SHP77 treated with DMSO at 0.1 percent for 48 hours (cell line): Measurements from ENCODE around the gene APEX1.
"Not testable (repeated sequence)": the region's sequence is repeated elsewhere in the genome, so short reads cannot be mapped to it uniquely, and the experiment has no call there.

Source experiments
- DNase-seq: peaks from one replicate; lab custom pipeline; 2025; lab: John Stamatoyannopoulos, UW

Gene APEX1

GRCh38 chr14:20435582-20436362, 19.3 kb upstream of the APEX1 start, which contains the start of gene KLHL33:
KLHL33 (minus strand) TSS chr14:20436166; CDS start chr14:20435811, 355 bp downstream.
- no peak for DNase-seq

DNA sequence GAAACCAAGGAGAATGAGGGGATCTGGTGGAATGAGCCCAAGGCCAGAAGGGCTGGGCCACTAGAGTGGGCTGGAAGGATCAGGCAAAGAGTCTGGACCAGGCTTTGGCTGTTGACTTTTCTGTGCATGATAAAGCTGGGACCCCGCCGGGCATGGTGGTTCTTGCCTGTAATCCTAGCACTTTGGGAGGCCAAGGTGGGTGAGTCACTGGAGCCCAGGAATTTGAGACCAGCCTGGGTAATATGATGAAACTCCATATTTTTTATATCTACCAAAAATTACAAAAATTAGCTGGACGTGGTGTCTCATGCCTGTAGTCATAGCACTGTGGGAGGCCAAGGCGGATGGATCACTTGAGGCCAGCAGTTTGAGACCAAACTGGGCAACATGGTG, 18.7 kb upstream of the APEX1 start:
- DNase-seq, result no peak

GRCh38 chr14:20438664-20439063, 16.4 kb upstream of the APEX1 start:
- no peak for DNase-seq

DNA sequence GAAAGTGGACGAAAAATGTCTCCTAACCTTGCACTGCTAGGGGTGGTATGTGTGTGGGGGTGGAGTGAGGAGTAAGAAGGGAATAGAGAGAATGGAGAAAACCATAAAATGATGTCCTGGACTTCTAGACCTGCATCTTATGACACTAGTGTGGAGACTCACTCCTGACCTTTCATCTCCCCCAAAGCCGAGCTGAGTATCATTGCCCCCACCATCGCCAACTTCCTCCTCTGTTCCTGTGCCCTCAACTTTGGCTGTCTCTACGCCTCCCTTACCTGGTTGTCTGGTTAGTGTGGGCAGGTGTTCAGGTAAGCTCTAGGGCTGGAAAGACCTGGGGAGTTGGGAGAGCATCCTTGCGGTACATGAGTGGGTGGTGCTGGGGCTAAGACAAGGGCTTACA, 14.6 kb upstream of the APEX1 start:
- DNase-seq, result no peak

DNA sequence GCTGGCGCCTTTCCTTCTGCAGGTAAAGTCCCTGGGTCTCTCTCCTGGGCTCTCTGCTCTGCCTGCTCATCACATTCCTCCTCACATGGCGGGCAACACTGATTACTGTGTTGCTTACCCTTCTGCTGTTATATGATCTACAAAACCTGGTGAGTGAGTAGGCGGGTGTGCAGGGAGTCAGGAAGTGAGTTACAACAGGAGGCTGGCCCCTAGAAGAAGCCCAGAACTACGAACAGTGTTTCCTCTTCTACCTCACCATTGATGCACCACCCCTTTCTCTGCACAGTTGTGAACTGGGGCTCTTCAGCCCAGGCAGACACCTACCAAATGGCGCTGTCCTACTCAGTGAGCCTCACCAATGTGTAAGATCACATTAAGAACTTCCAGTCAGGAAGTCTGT, 14.1 kb upstream of the APEX1 start:
- no peak for DNase-seq

- no peak for DNase-seq
Observed at GRCh38 chr14:20441461-20441860, 13.6 kb upstream of the APEX1 start.

GRCh38 chr14:20443650-20444049, 11.4 kb upstream of the APEX1 start:
- not testable (repeated sequence) for DNase-seq

GRCh38 chr14:20446889-20447288, 8.1 kb upstream of the APEX1 start:
- no peak for DNase-seq

DNA sequence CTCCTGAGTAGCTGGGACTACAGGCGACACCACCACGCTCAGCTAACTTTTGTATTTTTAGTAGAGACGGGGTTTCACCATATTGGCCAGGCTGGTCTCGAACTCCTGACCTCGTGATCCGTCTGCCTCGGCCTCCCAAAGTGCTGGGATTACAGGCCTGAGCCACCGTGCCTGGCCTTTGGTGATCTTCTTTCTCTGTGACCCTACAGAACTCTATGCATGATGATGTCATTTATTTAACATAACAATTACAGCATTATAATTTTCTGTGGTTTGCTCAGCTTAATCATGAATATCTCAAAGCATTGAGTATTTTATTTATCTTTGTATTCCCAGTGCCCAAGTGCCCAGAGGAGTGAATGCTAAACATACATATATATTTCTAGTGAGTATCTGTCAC, 2.2 kb upstream of the APEX1 start:
- not testable (repeated sequence) for DNase-seq

- DNase-seq, result no peak
Observed at GRCh38 chr14:20455355-20456300, 602 bp downstream of the APEX1 start.

GRCh38 chr14:20456971-20457370, 1.9 kb downstream of the APEX1 start:
- DNase-seq, result no peak

- no peak for DNase-seq
Observed at GRCh38 chr14:20458031-20458789, 3.2 kb downstream of the APEX1 start.

GRCh38 chr14:20460458-20461224, 5.6 kb downstream of the APEX1 start:
- no peak for DNase-seq

- DNase-seq, result peak; percentile 100
Observed at GRCh38 chr14:20461225-20462141, 6.5 kb downstream of the APEX1 start, which contains the start of gene PIP4P1. PIP4P1 (minus strand) TSS chr14:20461434; CDS start chr14:20461325, 109 bp downstream.

- DNase-seq, result no peak
Observed at GRCh38 chr14:20468764-20469241, 13.8 kb downstream of the APEX1 start.

GRCh38 chr14:20469242-20469889, 14.3 kb downstream of the APEX1 start, which contains the start of gene PNP:
PNP (plus strand) TSS chr14:20469406; CDS start chr14:20469525, 119 bp downstream.
- peak; percentile 95 for DNase-seq

DNA sequence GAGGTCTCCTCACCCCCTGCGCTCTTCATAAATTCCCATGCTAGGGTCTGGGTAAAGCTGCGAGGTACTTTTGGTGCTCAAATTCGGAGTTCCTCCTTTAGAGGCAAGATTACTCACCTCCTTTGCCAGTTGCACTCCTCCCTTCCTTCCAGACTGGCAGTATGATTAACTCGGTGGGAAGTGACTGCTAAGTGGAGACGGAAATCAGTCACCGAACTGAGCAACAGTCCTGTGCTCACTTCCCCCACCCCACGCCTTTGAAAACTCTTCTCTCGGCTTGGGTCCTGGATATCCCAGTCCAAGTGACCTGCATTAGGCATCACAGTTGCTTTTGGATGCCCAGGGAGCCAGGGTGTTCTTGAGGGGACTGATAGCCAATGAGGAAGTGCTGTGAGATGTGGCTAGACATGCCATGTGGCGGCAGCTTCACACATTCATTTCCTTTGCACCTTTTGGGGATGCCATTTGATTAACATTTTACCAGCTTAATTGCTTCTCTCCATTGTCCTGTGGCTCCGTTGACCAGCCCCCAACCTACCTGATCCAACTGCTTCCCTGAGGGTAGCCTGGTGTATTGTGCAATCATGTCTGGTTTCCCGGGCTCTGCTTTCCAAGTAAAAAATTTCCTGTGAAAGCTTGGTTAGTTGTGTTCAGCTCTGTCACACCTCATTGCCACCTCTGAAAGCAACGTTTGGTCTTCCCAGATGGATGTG, 15.0 kb downstream of the APEX1 start:
- peak; percentile 27 for DNase-seq

DNA sequence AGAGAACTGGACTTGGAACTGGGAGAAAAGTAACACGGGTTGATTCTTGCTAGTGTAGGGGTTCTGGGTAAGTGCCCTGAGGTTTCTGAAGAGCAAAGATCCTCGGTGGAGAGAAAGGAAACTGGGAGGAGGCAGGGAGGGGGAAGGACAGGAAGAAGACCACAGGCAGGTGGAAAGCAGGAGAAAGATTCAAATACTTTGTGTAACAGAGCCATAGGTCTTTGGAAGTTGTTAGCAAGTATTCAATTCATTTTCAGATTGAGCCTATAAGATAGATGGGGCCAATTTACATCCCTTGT, 15.5 kb downstream of the APEX1 start:
- DNase-seq, result peak; percentile 23
